IPS-15b (cell line): ENCODE measurements around the gene CMBL.
"Not testable (repeated sequence)": the region's sequence is repeated elsewhere in the genome, so short reads cannot be mapped to it uniquely, and the experiment has no call there.

Source experiments
- H3K27me3 ChIP-seq: one replicate; pipeline ENCODE4 v1.6.1; 2013; ENCODE audit warnings: low read length; ENCODE audit not compliant: control insufficient read depth, insufficient read depth
- H3K36me3 ChIP-seq: one replicate; pipeline ENCODE4 v1.6.1; 2013; ENCODE audit warnings: low read length; ENCODE audit not compliant: control insufficient read depth, insufficient read depth
- H3K4me1 ChIP-seq: one replicate; pipeline ENCODE4 v1.6.1; 2013; ENCODE audit warnings: mild to moderate bottlenecking, low read length; ENCODE audit not compliant: control insufficient read depth, insufficient read depth
- H3K4me3 ChIP-seq: one replicate; pipeline ENCODE4 v1.5.1; 2013; ENCODE audit warnings: low read depth, low read length
- H3K9ac ChIP-seq: one replicate; pipeline ENCODE4 v1.6.1; 2013; ENCODE audit warnings: low read depth, mild to moderate bottlenecking, low read length
- H3K9me3 ChIP-seq: one replicate; pipeline ENCODE4 v1.6.1; 2013; ENCODE audit warnings: mild to moderate bottlenecking, low read length; ENCODE audit not compliant: control insufficient read depth, insufficient read depth

The CMBL gene

DNA sequence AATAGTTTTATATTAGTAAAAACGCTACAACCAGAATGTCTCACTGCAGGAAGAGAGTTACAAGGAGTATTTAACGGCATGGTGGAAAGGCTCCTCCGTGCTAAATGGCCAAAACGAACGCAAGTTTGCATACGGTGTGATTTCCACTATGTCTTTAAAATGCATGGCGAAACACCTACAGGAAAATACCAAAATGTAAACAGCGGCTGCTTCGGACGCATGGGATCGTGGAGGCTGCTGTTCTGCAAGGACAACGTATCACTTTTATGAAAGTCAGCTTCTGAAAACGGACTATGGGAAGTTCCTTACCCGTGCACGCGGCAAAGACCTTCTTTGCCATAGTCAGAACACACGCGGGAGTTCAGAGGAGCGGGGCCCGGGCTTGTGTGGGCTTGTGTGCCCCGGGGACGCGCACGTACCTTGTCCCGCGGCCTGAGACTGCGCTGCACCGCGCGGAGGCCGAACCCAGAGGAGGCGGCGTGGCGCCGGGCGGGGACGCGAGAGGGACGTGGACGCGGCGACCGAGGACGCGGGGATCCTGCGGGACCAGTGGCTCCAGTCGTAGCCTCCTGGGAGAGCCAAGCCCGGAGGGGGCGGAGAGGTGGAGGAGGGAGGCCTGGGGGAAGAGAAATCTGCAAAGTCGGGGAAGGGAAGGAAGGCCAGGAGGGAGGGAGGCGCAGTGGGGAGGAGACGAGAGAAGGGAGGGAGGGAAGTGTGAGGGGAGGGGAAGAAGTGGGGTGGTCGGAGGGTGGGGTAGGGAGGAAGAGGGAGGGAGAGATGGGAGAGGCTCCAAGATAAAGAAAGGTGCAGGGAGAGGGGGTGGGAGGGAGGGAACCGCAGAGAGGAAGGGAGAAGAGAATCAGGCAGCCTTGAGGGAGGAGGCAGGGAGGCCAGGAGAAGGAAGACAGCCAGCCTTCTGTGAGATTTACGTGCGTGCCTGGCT is at the start of gene CMBL:
Gene CMBL, minus strand, starts transcription at position 697 of the 943 bp plus-strand sequence. CDS start 17,140 bp downstream, outside the sequence.
- Histone ChIP-seq H3K27me3 (peaks cover 13% of the 10 kb centered on the region), H3K4me3 (peak within 1 kb of the TSS; percentile 73), H3K9ac (peak within 1 kb of the TSS; percentile 66), H3K36me3 (no peaks in the 10 kb centered on the region), H3K4me1 (peaks cover 3% of the 10 kb centered on the region), H3K9me3 (no peaks in the 10 kb centered on the region)

DNA sequence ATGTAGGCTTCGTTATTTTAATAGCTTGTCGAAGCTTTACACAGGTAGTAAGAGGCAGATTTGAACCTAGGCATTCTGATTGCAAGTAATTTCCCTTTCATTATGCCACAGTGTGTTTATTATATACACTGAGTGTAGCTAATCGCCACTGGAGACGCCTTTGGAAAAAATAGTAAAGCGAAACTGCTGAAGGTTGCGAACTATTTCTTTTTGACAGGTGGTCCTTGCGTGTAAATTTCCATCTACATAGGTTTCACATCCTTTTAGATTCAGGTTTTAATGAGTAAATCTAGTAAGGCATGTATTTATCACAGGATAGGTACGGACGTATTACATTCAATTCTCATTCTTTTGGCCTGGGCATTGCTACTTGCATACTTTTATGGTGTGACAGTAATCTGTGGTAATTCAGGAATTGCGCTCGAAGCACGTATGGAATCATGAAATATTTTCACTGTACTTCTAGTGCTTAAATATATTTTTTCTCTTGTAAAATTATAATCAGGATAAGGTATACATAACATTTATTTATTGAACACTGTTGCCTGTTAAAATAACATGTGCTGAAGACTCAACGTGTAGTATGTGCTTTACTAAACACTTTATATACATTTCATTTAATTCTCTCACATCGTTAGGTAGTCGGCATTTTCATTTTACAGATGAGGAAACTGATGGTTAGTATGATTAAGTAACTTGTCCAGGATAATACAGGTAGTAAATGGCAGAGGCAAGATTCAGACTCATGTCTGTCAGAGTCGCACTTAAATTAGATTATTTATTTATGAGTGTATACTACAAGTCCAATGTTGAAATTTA is 47.6 kb upstream of the CMBL start:
- peaks cover 15% of the 10 kb centered on the region for H3K4me1 ChIP-seq
- peak overlapping the region; percentile 84 for H3K4me3 ChIP-seq
- H3K36me3 ChIP-seq, result no peaks in the 10 kb centered on the region
- H3K27me3 ChIP-seq, result peaks cover 11% of the 10 kb centered on the region
- H3K9ac ChIP-seq, result no peak overlapping the region
- no peaks in the 10 kb centered on the region for H3K9me3 ChIP-seq

DNA sequence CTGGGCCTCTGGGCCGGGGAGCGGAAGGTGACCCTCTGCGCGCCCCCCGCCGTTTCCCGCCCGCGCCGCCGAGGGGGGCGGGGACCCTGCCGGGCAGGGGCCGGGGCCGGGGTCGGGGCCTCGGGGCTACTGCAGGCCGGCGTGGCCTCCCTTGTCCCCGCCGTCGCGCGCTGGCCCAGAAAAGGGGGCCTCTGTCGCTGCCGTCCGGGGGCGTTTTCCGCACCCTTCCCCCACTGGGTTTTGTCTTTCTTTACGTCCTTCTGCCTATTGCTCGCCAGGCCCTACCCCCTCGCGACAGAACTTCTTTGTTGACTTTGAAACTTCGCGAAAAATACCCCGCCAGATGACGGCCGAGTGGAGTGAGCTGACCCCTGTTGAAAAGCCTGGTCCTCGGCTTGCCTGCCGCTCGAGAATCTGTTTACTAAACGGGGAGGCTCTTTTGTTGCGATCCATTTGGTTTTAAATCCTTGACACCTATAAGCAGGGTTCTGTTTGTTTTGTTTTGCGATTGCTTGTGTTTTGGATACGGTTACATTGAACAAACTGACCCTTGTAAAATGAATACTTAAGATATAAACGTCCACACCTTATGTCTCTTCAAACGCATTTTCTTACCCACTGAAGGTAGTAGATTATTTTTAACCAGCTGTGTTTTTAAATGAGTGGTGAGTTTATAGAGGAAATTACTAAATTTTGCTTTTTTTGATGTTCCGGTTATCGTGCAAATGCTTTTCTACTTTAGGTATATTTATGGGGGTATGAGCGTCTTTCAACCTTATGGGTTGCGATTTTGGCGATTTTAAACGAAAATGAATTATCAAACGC is 46.6 kb upstream of the CMBL start:
- Histone ChIP-seq H3K4me3 (peak overlapping the region; percentile 84), H3K9ac (peak overlapping the region; percentile 71), H3K4me1 (peaks cover 15% of the 10 kb centered on the region), H3K27me3 (peaks cover 11% of the 10 kb centered on the region), H3K9me3 (no peaks in the 10 kb centered on the region), H3K36me3 (no peaks in the 10 kb centered on the region)

DNA sequence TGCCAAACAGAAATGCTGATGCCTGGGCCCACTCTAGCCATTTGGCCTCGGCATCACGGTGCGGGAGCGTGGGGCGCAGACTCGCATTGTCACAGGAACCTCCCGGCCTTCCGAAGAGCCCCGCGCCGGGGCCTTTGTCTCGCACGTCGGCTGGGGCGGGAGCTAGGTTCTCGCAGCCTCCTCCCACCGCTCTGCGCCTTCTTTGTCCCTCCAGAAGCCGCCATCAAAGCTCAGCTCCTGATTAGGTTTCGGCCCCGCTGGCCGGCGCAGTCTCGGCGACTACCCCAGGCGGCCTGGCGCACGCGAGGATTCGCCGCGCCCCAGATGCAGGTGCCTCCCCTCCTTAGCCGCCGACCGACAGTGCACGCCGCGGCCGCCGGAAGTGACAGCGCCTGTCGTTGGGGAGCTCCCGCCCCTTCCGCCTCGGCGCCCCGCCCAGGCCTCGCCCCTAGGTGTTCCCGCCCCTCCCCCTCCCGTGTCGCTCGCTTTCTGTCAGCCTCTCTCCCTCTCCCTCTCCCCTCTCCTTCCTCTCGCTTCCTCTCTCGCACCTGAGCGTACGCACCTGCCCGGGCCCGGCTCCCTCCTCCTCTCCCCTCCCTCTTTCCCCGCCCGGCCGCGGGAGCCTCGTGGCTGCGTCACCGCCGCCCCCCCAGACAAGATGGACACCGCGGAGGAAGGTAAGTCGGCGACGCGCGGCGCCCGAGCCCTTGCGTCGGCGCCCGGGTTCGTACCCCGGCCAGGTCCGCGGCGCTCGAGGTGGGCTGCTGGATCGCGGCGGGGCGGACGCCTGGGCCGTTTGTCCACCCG is 45.7 kb upstream of the CMBL start, which contains the start of gene MARCHF6:
Gene MARCHF6, plus strand, starts transcription at position 455 of the 807 bp plus-strand sequence. Its CDS starts 204 bp downstream, at position 659.
- Histone ChIP-seq H3K9me3 (no peaks in the 10 kb centered on the region), H3K4me1 (peaks cover 15% of the 10 kb centered on the region), H3K27me3 (peaks cover 11% of the 10 kb centered on the region), H3K4me3 (peak within 1 kb of the TSS; percentile 84), H3K36me3 (no peaks in the 10 kb centered on the region), H3K9ac (peak within 1 kb of the TSS; percentile 81)

DNA sequence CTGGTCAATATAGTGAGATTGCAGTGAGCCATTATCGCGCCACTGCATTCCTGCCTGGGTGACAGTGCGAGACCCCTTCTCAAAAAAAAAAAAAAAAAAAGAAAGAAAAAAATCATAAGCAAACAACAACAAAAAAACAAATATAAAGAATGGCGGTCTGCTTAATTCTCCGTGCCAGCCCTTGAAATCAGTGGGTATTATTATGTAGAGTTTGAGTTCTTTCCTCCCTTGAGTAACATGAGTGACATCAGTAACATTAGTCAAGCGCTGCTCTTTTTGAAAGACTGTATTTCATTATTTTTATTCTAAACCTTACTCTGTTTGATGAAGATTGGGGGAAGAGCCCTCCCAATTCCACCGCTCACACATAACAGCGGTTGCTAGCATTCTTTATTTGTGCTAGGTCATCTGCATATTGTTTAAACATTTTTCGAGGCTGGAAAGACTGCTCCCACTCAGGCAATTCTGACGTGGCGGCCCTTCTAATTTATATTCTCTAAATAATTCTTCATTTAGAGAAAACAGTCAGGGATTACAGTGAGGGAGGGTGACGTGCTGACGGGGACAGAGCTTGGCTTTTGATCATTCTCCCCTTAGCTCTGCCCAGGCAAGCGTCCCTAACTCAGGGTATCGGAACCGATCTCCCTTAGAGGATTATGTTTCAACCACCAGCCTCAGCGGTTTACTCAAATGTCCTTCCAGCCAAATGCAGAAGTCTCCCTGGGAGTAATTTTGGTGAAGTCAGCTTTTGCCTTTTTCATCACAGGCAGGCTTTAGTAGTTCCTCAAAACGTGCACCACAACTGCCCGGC is 44.9 kb upstream of the CMBL start:
- Histone ChIP-seq H3K4me1 (peaks cover 15% of the 10 kb centered on the region), H3K4me3 (peak overlapping the region; percentile 84), H3K36me3 (no peaks in the 10 kb centered on the region), H3K9ac (peak overlapping the region; percentile 81), H3K9me3 (no peaks in the 10 kb centered on the region), H3K27me3 (peaks cover 11% of the 10 kb centered on the region)

DNA sequence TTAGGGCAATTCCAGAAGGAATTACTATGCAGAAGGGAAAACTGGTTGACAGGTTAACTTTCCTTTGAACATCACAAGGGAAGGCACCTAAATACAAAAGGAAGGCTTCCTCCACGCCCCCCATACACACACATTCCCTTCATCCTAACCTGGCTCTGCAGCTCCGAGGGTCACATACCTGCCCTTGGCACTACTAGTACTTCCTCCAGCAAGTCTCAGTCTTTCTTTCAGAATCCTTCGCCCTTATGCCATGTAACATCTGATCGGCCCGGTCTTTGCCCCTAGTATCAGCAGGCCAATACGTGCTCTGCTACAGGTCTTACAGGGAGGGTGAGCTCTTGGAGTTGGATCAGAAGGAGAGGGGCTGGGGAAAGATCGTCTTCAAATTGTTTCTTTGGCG is 44.2 kb upstream of the CMBL start:
- Histone ChIP-seq H3K9ac (no peak overlapping the region), H3K27me3 (peaks cover 11% of the 10 kb centered on the region), H3K4me1 (peaks cover 11% of the 10 kb centered on the region), H3K4me3 (peak overlapping the region; percentile 84), H3K36me3 (no peaks in the 10 kb centered on the region), H3K9me3 (no peaks in the 10 kb centered on the region)

DNA sequence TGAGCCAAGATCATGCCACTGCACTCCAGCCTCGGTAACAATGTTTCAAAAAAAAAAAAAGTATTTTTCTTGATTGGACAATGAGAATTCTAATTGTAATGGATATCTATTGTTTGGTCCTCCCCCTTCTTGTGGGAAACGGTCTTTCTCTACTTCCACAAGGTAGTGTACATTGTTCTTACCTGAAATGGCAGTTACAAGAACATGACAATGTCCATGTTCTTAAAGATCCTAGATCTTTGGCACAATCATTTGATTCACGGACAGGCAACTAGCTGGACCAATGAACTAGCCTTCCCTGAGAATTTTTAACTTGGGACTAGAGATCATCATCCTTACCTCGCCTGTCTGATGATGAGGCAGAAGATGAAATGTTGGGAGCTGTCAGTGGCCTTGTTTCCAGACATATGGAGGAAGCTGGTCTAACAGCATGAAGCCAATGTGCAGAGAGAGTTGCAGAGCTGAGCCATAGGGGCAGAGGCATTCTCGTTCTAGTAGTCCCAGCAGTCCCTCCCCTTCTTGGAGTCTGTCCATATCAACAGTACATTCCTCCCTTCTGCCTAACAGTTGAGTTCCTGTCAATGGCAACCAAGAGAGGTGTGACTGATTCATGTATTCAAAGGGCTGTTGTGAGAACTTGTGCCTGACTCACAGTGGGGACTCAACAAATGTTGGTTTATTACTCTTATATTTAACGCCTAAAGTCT is 43.6 kb upstream of the CMBL start:
- Histone ChIP-seq H3K9me3 (no peaks in the 10 kb centered on the region), H3K36me3 (no peaks in the 10 kb centered on the region), H3K4me1 (peaks cover 11% of the 10 kb centered on the region), H3K4me3 (peak overlapping the region; percentile 84), H3K27me3 (peaks cover 11% of the 10 kb centered on the region), H3K9ac (no peak overlapping the region)

DNA sequence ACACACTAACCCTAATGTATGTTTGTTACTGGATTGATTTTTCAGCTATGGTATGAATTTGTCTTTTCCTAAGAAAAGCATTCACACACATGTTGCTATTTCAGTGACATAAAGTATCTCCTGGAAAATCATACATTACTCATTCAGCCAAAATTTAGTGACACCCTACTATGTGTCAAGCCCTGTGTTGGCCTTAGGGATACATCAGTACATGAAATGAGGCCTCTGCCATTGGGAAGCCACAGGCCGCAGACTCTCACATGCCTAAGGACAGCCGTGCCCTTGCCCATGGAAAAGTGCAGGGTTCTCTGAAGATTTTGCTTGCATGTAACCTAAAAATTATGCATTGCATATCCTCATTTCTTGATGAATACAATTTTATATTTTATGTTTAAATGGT is 40.6 kb upstream of the CMBL start:
- Histone ChIP-seq H3K4me3 (no peak overlapping the region), H3K27me3 (peaks cover 11% of the 10 kb centered on the region), H3K9me3 (no peaks in the 10 kb centered on the region), H3K9ac (no peak overlapping the region), H3K36me3 (no peaks in the 10 kb centered on the region), H3K4me1 (peaks cover 6% of the 10 kb centered on the region)

DNA sequence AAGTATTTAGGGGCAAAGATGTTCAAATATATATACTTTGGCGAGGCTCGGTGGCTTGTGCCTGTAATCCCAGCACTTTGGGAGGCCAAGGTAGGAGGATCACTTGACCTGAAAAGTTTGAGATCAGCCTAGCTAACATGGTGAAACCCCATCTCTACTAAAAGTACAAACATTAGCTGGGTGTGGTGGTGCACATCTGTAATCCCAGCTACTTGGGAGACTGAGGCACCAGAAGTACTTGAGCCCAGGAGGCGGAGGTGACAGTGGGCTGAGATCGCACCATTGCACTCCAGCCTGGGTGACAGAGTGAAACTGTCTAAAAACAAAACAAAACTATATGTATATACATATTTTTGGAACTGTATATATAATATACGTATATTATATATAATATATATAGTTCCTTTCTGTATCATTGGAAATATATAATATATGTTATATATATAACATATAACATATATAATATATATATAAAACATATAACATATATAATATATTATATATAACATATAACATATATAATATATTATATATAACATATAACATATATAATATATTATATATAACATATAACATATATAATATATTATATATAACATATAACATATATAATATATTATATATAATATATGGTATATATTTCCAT is 36.9 kb upstream of the CMBL start:
- H3K4me1 ChIP-seq, H3K9ac ChIP-seq, H3K4me3 ChIP-seq, H3K36me3 ChIP-seq, H3K9me3 ChIP-seq, H3K27me3 ChIP-seq: not testable (repeated sequence)
